ENCODE data around the gene CLCNKA.
"Not testable (repeated sequence)": the region's sequence is repeated elsewhere in the genome, so short reads cannot be mapped to it uniquely, and the experiment has no call there.

CLCNKA gene

GRCh38 chr1:16018749-16019643 lies 2.8 kb upstream of the CLCNKA start:
- no peak for DNase-seq

DNA sequence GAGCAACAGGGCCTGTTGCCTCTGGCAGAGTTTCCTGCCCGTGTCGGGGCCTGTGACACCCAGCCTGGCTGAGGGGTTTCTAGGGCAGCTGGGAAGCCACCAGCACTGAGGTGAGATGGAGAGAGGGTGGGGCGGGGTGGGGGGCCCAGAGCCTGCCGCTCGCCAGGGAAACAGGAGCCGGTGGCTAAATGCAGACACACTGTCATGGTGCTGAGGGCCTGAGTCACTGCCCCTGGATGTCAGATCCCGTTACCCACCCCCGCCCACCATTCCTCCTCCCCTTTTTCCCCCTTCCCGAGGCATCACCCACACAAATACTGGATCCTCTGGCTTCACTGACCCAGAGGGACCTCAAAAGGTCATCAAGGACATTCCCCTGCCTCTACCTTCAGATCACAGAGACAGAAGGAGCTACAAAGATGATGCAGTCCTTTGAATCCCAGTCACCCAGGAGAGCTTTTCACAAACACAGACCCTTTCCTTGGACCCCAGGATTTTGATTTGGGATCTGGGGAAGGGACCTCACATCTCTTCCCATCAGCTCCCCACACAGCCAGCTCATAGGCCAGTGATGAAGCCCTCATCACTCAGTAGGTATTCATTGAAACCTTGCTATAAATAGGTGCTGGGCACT lies 2.1 kb upstream of the CLCNKA start:
- no peak for DNase-seq

DNA sequence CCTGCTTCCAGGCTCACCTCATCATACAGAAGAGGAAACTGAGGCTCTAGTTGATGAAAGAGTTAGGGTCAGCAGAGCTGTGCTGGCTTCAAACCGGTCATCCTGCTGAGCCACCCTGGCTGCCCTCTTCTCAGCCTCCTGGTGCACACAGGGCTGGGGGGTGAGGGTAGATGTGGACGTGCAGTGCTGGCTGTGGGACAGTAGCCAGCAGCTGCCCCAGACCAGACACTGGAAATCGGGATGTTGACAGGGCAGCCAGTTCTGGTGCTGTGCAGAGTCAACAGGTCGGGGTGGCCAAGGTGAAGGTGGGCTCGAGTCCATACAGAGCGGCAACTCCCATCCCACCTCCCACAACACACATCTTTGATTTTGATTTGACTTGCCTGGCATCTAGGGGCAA lies 1.5 kb upstream of the CLCNKA start:
- no peak for DNase-seq

DNA sequence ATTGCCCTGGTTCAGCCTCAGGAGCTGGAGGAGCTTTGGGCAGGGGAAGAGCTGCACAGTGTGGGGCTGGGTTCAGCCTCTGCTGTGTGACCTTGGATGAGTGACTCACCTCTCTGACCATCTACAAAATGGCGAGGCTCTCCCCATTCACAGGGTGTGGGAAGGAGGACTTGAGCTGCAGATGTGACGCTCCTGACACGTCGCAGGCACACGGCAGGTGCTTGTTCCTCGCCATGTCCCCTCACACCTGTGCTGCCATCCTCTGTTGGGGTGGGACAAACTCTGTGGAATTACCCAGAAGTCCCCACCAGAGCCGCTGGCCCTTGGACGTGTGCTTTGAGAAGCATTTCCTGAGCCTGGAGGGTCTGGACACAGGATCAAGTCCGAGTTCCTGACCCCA lies 958 bp upstream of the CLCNKA start:
- not testable (repeated sequence) for DNase-seq

DNA sequence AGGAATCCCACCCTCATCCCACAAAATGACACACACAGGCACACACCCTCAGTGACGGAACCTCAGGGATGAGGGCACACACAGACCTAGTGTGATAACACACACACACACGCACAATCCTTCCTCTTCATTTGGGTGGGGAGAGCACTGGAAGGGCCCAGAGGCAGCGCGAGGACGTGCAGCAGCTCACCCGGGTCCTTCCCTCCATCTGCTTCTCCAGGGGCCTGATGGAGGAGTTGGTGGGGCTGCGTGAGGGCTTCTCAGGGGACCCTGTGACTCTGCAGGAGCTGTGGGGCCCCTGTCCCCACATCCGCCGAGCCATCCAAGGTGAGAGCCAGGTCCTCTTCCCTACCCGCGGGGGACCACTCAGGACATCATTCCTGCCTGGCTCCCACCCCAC lies 557 bp downstream of the CLCNKA start:
- no peak for DNase-seq

- DNase-seq = no peak
Observed at GRCh38 chr1:16023050-16023653, 1.3 kb downstream of the CLCNKA start.

- not testable (repeated sequence) for DNase-seq
Observed at GRCh38 chr1:16026302-16026701, 4.5 kb downstream of the CLCNKA start.

GRCh38 chr1:16026723-16027484 lies 5.1 kb downstream of the CLCNKA start:
- no peak for DNase-seq

DNA sequence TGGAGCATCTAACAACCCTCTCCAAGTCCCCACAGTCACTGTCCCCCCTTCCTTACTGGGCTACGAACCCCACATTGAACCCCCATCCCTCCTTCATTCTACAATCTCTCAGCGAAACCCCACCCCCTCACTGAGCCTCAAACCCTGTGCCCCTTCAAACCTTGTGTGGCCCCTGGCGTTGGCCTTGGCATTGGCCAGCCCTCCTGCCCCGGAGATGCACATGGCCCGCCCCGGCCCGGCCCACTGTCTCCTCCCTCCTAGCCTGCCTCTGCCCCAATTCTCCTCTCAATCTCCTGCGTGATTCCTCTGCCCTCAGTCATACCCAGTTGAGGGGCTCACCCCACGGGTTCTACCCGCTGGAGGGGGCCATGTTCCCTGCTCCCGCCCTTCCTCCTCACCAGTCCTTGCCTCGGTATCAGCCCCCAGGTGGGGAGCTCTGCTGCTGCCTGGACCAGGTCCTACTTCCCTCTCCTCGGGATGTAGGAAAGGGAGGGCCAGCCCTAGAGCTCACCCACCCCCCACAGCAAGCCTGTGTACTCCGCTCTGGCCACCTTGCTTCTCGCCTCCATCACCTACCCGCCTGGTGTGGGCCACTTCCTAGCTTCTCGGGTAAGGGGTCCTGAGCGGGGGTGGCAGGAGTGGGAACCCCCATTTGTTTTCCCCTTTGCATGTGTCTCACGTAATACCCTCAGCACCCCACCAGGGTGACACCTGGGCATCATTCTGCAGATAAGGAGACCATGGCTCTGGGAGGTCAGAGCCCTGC lies 6.6 kb downstream of the CLCNKA start:
- no peak for DNase-seq

DNA sequence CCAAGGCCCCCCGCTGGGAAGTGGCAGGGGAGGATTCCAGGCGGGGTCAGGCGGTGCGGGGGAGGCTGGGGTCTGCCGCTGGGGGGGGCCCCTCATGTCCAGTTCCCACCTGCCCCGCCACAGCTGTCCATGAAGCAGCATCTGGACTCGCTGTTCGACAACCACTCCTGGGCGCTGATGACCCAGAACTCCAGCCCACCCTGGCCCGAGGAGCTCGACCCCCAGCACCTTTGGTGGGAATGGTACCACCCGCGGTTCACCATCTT lies 7.1 kb downstream of the CLCNKA start:
- not testable (repeated sequence) for DNase-seq

DNA sequence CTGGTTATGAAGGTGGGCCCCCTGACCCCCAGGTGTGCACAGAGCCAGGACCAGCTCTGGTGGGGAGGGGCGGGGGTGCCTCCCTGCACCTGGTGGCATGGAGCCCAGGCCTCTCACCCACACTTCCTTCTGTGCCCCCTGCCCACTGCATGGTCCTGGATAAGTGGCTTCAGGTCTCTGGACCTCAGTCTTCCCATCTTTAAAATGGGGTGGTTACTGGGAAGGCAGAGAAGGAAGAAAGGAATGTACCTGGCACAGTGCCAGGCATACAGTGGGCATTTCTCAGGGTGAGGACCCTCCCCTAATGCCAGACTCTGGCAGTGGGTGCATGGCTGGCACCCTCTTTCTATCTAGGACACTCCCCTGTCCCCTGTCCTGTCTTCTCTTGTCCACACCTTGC lies 7.5 kb downstream of the CLCNKA start:
- DNase-seq = no peak

GRCh38 chr1:16031551-16031950 lies 9.7 kb downstream of the CLCNKA start:
- no peak for DNase-seq

DNA sequence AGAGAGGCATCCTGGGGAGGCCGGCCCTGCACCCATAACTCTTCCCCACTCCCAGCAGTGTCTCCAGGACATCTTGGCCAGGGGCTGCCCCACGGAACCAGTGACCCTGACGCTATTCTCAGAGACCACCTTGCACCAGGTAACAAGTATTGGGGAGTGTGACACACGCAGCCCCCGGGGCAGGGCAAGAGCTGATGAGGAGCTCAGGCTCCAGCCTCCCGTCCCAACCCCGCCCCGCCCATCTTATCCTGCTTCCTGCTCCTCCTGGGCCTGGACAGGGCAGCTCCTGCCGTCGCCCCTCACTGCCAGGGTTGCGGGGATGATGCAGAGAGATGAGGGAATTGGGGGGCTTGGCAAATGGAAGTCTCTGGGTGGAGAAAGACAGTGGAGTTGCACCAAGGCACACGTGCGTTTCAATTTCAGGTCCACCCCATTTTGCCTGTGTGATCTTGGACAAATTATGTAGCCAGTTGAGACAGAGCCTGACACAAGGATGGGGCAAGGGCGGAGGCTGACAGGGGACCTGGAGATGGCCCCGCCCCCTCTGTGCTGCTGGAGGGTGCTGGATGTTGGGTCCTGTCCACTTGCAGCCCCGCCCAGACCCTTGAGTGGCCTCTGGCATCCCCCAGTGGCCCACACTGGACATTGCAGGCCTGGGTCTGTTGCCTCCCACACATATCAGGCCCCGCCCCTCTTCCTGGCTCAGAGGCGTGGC lies 10.7 kb downstream of the CLCNKA start:
- DNase-seq = no peak

- not testable (repeated sequence) for DNase-seq
Observed at GRCh38 chr1:16033103-16033632, 11.3 kb downstream of the CLCNKA start.

DNA sequence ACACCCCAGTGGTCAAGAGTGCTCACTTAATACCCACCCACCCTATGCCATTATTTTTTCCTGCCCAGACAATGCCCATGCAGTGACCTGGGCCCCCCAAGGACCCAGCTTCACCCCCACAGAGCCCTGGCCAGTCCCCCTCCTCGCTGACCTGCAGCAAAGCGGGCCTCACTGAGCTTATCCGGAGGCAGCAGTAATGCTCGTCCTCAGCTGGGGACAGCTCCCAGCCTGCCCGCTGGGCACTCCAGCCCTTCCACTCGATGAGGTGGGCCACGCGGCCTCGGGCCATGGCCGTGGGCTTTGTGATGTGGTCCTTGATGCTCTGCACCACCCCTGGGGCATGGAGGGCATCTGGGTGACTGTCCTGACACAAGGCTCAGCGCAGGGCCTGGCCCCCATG lies 14.6 kb downstream of the CLCNKA start:
- not testable (repeated sequence) for DNase-seq

GRCh38 chr1:16038620-16038912 lies 16.7 kb downstream of the CLCNKA start:
- no peak for DNase-seq

DNA sequence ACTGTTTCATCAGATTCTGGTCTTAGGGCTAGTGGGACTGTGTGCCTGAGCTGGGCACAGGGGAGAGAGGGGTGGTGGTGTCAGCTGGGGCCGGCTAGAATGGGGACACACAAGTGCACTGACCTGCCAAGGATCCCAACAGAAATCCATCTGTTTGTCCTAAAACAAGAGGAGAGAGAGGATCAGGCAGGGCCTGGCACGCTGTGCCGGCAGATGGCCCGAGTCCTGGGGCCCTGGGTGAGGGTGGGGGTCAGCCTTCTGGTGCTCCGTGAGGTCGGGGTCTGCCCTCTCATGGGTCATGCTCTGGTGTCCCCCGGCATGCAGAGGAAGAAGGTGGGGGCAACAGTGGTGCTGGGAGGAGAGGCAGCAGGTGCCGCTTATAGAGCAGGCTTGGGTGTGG lies 18.0 kb downstream of the CLCNKA start:
- not testable (repeated sequence) for DNase-seq

DNA sequence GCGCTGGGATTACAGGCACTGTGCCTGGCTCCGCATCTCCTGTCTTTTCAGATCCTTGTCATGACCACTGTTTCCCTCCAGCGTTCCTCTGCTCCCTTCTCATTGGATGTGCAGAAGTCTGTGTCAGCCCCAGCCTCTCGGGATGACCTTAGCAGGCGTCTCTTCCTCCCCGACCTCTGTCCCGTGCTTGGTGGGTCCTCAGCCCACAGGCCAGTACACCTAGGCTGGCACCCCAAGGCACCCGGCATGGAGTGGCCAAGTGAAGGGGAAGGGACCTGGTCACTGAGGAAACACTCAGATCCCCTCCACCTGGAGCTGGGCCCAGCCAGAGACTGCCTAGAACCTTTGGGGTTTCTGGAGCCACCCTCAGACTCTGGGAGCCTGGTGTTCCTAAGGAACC lies 19.4 kb downstream of the CLCNKA start:
- no peak for DNase-seq

DNA sequence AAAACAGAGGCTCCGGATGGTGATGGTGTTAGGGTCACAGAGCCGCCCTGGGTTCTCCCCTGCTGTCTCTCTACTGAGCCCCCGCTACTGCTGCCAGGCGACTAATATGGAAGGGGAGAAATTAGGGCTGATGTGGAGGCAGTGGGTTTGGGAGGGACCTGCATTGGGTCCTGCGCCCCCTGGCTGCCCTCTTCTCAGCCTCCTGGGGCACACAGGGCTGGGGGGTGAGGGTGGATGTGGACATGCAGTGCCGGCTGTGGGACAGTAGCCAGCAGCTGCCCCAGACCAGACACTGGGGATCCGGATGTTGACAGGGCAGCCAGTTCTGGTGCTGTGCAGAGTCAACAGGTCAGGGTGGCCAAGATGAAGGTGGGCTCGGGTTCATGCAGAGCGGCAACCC lies 20.3 kb downstream of the CLCNKA start:
- DNase-seq = no peak

DNA sequence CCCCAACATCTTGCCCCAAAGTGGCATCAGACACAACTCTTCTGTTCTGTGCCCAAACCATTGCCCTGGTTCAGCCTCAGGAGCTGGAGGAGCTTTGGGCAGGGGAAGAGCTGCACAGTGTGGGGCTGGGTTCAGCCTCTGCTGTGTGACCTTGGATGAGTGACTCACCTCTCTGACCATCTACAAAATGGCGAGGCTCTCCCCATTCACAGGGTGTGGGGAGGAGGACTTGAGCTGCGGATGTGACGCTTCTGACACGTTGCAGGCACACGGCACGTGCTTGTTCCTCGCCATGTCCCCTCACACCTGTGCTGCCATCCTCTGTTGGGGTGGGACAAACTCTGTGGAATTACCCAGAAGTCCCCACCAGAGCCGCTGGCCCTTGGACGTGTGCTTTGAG lies 20.8 kb downstream of the CLCNKA start:
- not testable (repeated sequence) for DNase-seq

GRCh38 chr1:16043521-16043920 lies 21.7 kb downstream of the CLCNKA start, which contains the start of gene CLCNKB:
Gene CLCNKB, plus strand, starts transcription at chr1:16043782. Its CDS starts 711 bp downstream, at chr1:16044493.
- DNase-seq = no peak

DNA sequence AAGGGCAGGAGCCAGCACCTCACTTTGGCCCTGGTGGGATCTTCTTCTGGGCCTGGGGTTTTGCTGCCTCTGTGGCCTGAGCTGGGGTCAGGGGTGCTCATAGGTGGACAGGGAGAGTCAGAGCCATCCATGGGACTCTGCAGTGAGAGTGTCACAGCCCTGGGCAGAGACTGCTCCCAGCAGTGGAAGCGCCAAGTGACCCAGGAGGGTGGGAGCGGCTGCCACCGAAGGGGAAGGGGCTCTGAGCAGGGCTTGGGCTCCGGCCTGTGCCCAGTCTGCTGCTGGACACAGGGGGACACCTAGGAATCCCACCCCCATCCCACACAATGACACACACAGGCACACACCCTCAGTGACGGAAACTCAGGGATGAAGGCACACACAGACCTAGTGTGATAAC lies 22.1 kb downstream of the CLCNKA start:
- DNase-seq = no peak
